GM10248 (cell line): Measurements from ENCODE around the gene SEBOX.

ENCODE experiments used
- CTCF ChIA-PET: fragments of 300-600 bp; sonication (Branson Sonifier 250); formaldehyde crosslinking; extraction: SDS; loops from one replicate; lab custom pipeline; 2021; ENCODE audit warnings: antibody characterized with exemption; lab: Yijun Ruan, JAX
- POLR2A ChIA-PET: fragments of 350-650 bp; sonication (Branson Sonifier 250); formaldehyde crosslinking; extraction: SDS; loops from one replicate; lab custom pipeline; 2020; ENCODE audit warnings: antibody characterized with exemption; lab: Yijun Ruan, JAX
- DNase-seq: peaks from one replicate; pipeline ENCODE4 v3.0.0; 2012; ENCODE audit errors: extremely low spot score
- TF ChIP-seq, protein P1 (sequence below): IDR thresholded peaks from 2 replicates; pipeline ENCODE4 v1.5.1; 2012; ENCODE audit warnings: mild to moderate bottlenecking, low read depth; ENCODE audit errors: extremely low read depth, missing control alignments, control extremely low read depth

Gene SEBOX

DNA sequence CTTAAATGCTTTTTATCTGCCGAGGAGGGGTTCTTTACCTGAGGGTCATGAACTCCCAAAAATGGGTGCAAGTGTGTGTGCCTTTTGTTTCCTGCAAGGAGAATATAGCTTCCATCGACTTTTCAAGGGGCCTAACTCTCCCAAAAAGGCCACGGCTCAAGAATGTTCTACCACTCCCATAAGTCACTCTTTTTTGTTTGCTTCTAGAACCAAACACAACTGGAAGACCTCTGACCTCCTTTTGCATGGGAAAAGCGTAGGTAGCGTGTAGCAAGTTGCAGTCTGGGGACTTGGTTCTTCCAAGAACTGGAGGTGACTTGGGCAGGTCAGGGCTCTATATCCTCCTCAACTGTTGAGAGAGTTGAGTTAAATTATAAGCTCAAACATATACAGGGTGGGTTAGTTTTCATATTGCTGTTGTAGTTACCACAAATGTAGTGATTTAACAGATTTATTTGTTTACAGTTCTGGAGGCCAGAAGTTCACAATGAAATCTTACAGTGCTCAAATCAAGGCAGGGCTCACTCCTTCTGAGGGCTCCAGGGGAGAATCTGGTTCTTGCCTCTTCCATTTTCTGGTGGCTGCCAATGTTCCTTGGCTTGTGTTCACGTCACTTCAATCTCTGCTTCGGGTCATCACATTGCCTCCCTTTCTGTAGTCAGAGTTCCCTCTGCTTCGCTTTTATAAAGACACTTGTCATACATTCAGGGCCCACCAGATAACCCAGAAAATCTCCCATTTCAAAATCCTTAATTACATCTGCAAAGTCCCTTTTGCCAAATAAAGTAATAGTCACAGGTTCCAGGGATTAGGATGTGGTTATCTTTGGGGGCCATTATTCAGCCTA lies 44.6 kb downstream of the SEBOX start:
- ChIA-PET POLR2A (no interaction called here), CTCF (interaction anchor here (1.1 to 3.5 kb wide), 6 partner anchors 9 to 427 kb away, joined by 3 to 16 read pairs (median 5); partner anchors contain the start of genes IFT20, LYRM9 and TNFAIP1)
- TF ChIP-seq, protein P1, sequence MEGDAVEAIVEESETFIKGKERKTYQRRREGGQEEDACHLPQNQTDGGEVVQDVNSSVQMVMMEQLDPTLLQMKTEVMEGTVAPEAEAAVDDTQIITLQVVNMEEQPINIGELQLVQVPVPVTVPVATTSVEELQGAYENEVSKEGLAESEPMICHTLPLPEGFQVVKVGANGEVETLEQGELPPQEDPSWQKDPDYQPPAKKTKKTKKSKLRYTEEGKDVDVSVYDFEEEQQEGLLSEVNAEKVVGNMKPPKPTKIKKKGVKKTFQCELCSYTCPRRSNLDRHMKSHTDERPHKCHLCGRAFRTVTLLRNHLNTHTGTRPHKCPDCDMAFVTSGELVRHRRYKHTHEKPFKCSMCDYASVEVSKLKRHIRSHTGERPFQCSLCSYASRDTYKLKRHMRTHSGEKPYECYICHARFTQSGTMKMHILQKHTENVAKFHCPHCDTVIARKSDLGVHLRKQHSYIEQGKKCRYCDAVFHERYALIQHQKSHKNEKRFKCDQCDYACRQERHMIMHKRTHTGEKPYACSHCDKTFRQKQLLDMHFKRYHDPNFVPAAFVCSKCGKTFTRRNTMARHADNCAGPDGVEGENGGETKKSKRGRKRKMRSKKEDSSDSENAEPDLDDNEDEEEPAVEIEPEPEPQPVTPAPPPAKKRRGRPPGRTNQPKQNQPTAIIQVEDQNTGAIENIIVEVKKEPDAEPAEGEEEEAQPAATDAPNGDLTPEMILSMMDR: no peak
- no peak for DNase-seq

DNA sequence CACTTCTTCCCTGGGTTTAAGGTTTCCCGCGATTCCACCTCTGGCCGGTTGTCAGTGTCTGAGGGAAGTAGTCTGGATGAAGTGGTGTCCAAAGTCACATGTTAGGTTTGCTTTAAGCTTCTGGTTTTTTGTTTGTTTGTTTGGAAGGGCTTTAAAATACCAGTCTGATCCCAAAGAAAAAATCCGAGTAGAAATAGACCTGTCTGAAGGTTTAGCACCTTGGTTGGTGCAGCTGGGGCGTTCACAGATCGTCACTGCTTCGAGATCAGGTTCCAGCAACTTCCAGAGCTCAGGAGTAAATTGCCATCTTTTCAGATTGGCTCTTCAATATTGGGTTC lies 45.4 kb downstream of the SEBOX start:
- TF ChIP-seq, protein P1: no peak
- ChIA-PET POLR2A (no interaction called here), CTCF (interaction anchor here (1.2 to 3.5 kb wide), 5 partner anchors 10 to 426 kb away, joined by 3 to 16 read pairs (median 7); partner anchors contain the start of genes IFT20, LYRM9 and TNFAIP1)
- no peak for DNase-seq

DNA sequence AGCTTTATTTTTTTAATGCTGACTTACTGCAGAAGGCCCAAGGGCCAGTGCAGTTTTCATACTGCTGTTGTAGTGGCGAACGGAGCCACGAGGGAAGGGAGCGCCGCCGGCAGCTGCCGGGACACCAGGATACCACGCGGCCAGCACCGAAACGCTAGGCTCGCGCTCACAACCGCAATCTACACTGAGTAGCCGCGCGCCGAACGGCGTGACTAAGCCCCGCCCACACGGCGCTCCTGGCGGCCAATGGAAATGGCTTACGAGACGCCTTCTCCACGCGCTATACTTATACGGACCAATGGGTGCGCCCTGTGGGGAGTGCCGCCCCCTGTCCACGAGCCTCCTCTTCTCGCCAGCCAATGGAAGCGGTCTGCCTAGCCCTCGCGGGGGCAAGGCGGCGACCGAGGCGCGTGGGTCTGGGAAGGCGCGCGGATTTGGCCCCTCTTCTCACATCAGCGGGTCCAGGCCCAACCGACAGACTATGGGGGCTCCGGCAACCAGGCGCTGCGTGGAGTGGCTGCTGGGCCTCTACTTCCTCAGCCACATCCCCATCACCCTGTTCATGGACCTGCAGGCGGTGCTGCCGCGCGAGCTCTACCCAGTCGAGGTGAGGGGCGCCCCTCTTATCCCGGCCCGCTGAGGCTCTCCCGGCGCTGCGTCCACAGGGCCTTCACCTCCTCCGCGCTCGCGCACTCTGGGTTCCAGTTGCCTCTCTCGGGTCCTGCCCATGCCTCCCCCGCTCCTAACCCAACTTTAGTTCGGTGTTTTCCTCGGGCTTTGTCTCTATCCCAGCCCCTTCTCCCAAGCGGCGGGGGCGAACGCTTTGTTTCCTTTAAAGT lies 46.0 kb downstream of the SEBOX start, which contains the start of gene TMEM97:
Gene TMEM97 (plus strand): TSS at position 442 of the 839 bp plus-strand sequence. CDS start 40 bp downstream, at position 482.
- peak; percentile 98 for DNase-seq
- ChIA-PET POLR2A (interaction anchor here (1.5 kb wide), 1 partner anchor 16 kb away, joined by 4 read pairs; the partner anchor contains the start of genes IFT20 and TNFAIP1), CTCF (interaction anchor here (0.7 to 3.5 kb wide), 7 partner anchors 9 to 426 kb away, joined by 3 to 16 read pairs (median 5); partner anchors contain the start of genes IFT20, LYRM9 and TNFAIP1)
- TF ChIP-seq, protein P1: no peak

DNA sequence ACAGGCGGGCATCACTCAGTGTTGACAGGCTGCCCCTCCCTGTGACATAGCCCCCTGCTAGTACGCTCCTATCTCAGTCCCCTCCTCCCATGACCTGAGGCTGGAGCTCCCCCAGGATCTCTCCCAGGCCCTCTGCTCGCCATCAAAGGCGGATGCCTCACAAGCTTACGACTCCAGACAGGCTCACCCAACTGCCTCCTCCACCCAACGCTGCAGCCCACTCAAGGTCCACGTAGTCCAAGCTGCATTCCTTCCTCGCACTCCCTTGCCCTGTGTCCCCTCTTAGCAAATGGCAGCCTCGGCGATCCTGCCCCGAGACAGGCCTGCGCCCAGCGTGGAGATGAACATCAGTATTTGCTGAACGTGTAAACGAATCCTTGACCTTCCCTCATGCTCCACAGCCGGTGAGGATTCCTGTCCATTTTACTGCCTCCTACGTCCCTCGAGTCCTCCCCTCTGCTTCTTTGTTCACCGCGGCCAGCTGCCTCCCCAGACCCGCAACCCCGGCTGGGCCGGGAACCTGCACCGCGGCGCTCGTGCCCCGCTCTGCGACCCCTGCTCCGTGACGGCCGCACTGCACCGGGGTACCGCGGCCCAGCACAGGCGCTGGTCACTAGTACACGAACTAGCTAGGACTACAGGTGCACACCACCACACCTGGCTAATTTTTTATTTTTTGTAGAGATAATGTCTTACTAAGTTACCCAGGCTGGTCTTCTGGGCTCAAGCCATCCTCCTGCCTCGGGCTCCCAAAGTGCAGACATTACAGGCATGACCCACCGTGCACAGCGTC lies 46.8 kb downstream of the SEBOX start:
- POLR2A ChIA-PET: interaction anchor here (0.6 to 1.5 kb wide), 3 partner anchors 13 to 41 kb away, joined by 3 to 4 read pairs (median 4); partner anchors contain the start of genes IFT20 and TNFAIP1
- DNase-seq: no peak
- CTCF ChIA-PET: interaction anchor here (0.7 to 3.5 kb wide), 7 partner anchors 9 to 66 kb away, joined by 3 to 16 read pairs (median 5); partner anchors contain the start of genes IFT20 and TNFAIP1
- TF ChIP-seq, protein P1: no peak

DNA sequence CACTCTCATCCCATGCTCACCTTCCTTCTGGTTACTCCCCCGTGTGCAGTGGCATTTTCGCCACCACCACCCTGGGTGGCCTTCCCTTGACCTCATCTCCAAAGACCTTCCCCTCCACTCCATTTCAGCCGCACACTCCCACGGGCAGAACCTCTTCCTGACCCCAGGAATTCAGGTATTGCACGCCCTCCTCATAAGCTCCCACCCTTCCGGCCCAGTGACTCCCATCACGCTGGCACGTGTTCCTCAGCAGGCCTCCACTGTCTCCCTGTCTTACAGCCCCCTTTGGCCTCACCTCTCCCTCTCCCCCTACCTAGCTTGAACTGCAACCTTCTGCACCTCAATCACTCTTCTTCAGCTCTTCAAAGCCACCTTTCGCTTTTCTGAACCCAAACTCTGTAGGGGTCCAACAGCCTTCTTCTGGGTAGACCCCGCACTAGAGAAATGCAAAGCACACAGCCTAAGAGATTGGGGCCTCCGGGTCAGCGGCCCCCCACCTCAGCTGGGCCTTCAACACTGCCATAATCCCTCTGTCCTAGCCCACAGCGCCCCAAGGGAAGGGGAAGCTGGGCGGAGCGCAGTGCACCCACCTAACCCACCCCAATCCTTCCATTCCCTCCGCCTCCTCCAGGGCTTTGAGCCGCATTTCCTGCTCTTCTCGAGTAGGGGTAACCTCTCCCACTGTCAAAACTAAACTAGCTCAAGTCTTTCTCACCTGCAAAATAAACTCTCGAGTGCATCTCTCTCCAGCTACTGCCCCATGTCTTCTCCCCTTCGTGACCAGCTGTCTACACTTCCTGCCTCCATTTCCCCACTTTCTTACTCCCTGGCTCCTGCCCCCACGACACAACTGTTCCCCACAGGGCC lies 47.7 kb downstream of the SEBOX start:
- TF ChIP-seq, protein P1: no peak
- CTCF ChIA-PET: interaction anchor here (0.7 to 3.5 kb wide), 7 partner anchors 8 to 65 kb away, joined by 3 to 16 read pairs (median 5); partner anchors contain the start of genes IFT20 and TNFAIP1
- no peak for DNase-seq
- POLR2A ChIA-PET: interaction anchor here (0.8 to 1.5 kb wide), 2 partner anchors 14 to 18 kb away, joined by 3 to 4 read pairs; partner anchors contain the start of genes IFT20 and TNFAIP1
